B cell (primary cell): ENCODE measurements around the gene ATP6V0A1. TPM values are rescaled to one million over a fixed set of nuclear protein-coding genes. Genes with fewer than 3 reads are reported as not detected.

Source experiments
- ATAC-seq: fragments of 200-7000 bp; cut with Tn5 transposase; one replicate; pipeline ENCODE4 v1.10.0; 2021; ENCODE audit warnings: low read depth, mild to moderate bottlenecking, moderate number of reproducible peaks, moderate library complexity
- CTCF ChIA-PET: fragments of 350-600 bp; sonication (Branson Sonifier 250); formaldehyde crosslinking; loops from one replicate; lab custom pipeline; 2021; ENCODE audit warnings: antibody characterized with exemption, inconsistent platforms; lab: Charles Lee
- POLR2A ChIA-PET: fragments of 350-600 bp; sonication (Branson Sonifier 250); formaldehyde crosslinking; loops from one replicate; lab custom pipeline; 2021; ENCODE audit warnings: antibody characterized with exemption; lab: Charles Lee
- DNase-seq: peaks from one replicate; pipeline ENCODE4 v3.0.0; 2013
- H2AFZ ChIP-seq: 2 replicates; pipeline ENCODE4 v1.6.1; 2012; ENCODE audit warnings: mild to moderate bottlenecking, low read depth, low read length; ENCODE audit not compliant: insufficient read depth, poor library complexity, severe bottlenecking
- H3K27ac ChIP-seq, 2 donors: 1 replicate in 1 of 2; 2 replicates in 1 of 2; pipeline ENCODE4 v1.5.1; 2012 to 2013; ENCODE audit warnings: low read length in 2 of 2, mild to moderate bottlenecking in 2 of 2, moderate library complexity in 1 of 2
- H3K27me3 ChIP-seq, 4 experiments: fragments of 200-600 bp in 1 of 4; sonication (generic) in 1 of 4; replicated peaks in 1 of 4; 1 replicate in 2 of 4; 2 replicates in 2 of 4; pipeline versions ENCODE4 v1.6.1 to v1.7.0; 2013 to 2016; ENCODE audit warnings: low read length in 3 of 4, mild to moderate bottlenecking in 2 of 4, mixed read lengths in 1 of 4, moderate library complexity in 1 of 4; ENCODE audit not compliant: insufficient read depth in 4 of 4, control insufficient read depth in 3 of 4; ENCODE audit errors: control extremely low read depth in 1 of 4
- H3K36me3 ChIP-seq, 2 experiments: replicated peaks in 1 of 2; 1 replicate in 1 of 2; 2 replicates in 1 of 2; pipeline versions ENCODE4 v1.6.1 to v1.7.1; 2013; ENCODE audit warnings: low read length in 1 of 2; ENCODE audit not compliant: insufficient read depth in 2 of 2, control insufficient read depth in 1 of 2; ENCODE audit errors: control extremely low read depth in 1 of 2, extremely low read depth in 1 of 2
- H3K4me1 ChIP-seq, 2 donors: fragments of 200-600 bp in 1 of 2; sonication (generic) in 1 of 2; 1 replicate in 1 of 2; 2 replicates in 1 of 2; pipeline versions ENCODE4 v1.5.1 to v1.6.1; 2013 to 2017; ENCODE audit warnings: low read length in 2 of 2; ENCODE audit not compliant: control insufficient read depth in 2 of 2, insufficient read depth in 2 of 2
- H3K4me2 ChIP-seq: replicated peaks from 2 replicates; pipeline ENCODE3; 2012; ENCODE audit warnings: mild to moderate bottlenecking, low read depth, low read length; ENCODE audit not compliant: poor library complexity, severe bottlenecking
- H3K4me3 ChIP-seq, 5 experiments: fragments of 200-600 bp in 1 of 5; sonication (generic) in 1 of 5; 1 replicate in 3 of 5; 2 replicates in 2 of 5; pipeline versions ENCODE4 v1.5.1 to v1.7.0; 2011 to 2016; ENCODE audit warnings: low read length in 4 of 5, mild to moderate bottlenecking in 4 of 5, low read depth in 2 of 5, control low read depth in 1 of 5, moderate library complexity in 1 of 5; ENCODE audit not compliant: insufficient read depth in 1 of 5; ENCODE audit errors: control extremely low read depth in 1 of 5, extremely low read depth in 1 of 5
- H3K79me2 ChIP-seq: fragments of 200-600 bp; sonication (generic); one replicate; pipeline ENCODE4 v1.6.0; 2016; ENCODE audit warnings: low read length; ENCODE audit not compliant: control insufficient read depth, insufficient read depth
- H3K9ac ChIP-seq: fragments of 200-600 bp; sonication (generic); 2 replicates; pipeline ENCODE4 v1.6.1; 2017; ENCODE audit warnings: mild to moderate bottlenecking, low read length, moderate library complexity
- H3K9me3 ChIP-seq, 3 donors: one replicate each; pipeline versions ENCODE4 v1.6.1 to v1.7.1; 2013; ENCODE audit warnings: low read length in 2 of 3; ENCODE audit not compliant: control insufficient read depth in 2 of 3, insufficient read depth in 1 of 3; ENCODE audit errors: control extremely low read depth in 1 of 3
- H4K20me1 ChIP-seq: 2 replicates; pipeline ENCODE4 v1.6.0; 2012; ENCODE audit warnings: mild to moderate bottlenecking, low read length; ENCODE audit not compliant: insufficient read depth, control insufficient read depth, poor library complexity, severe bottlenecking
- H3K27ac Mint-ChIP-seq: one replicate; pipeline ENCODE4 v1.8.0; 2021; ENCODE audit warnings: mixed read lengths
- H3K27me3 Mint-ChIP-seq: one replicate; pipeline ENCODE4 v1.8.0; 2021; ENCODE audit warnings: mixed read lengths
- H3K4me1 Mint-ChIP-seq: one replicate; pipeline ENCODE4 v1.8.0; 2021; ENCODE audit warnings: mixed read lengths
- H3K4me3 Mint-ChIP-seq: one replicate; pipeline ENCODE4 v1.8.0; 2021; ENCODE audit warnings: mixed read lengths
- H3K9me3 Mint-ChIP-seq: one replicate; pipeline ENCODE4 v1.8.0; 2022; ENCODE audit warnings: mixed read lengths; ENCODE audit not compliant: insufficient read depth
- CTCF ChIP-seq: fragments of 200-600 bp; IDR thresholded peaks from one replicate; pipeline ENCODE4 v1.8.0; 2022; ENCODE audit warnings: antibody characterized with exemption, mild to moderate bottlenecking
- EZH2 ChIP-seq: IDR thresholded peaks from 2 replicates; pipeline ENCODE4 v1.6.1; 2012; ENCODE audit warnings: borderline replicate concordance, low read depth, mild to moderate bottlenecking, moderate library complexity, low read length; ENCODE audit not compliant: insufficient read depth, poor library complexity, severe bottlenecking
- WGBS: methylation state at CpG from one replicate; pipeline ENCODE4 v1.1.5; 2013; ENCODE audit warnings: missing lambda C conversion rate; ENCODE audit not compliant: insufficient coverage; 5-methylcytosine and 5-hydroxymethylcytosine counted together
- intact Hi-C: fragments of 100-400 bp; cut with micrococcal nuclease; formaldehyde crosslinking; loops from one replicate; pipeline ENCODE4 v1.10.0; 2022
- polyA plus RNA-seq: library from polyadenylated mRNA; depleted of rRNA; stranded (reverse); fragments of >200 nt; gene quantifications from 2 replicates; pipeline ENCODE4 v1.2.3, GENCODE V29; 2012
- total RNA-seq, 2 donors: library from RNA; stranded (reverse); fragments of 120-200 nt in 1 of 2; gene quantifications; 1 replicate in 1 of 2; 2 replicates in 1 of 2; pipeline versions ENCODE4 v1.2.3 to v1.2.4, GENCODE V29; 2013 to 2022

Gene ATP6V0A1
- total and polyA plus RNA-seq, 2 donors (not counting 1 experiment from before 2014, with no cell fraction given): 59.1 to 90.9 TPM

DNA sequence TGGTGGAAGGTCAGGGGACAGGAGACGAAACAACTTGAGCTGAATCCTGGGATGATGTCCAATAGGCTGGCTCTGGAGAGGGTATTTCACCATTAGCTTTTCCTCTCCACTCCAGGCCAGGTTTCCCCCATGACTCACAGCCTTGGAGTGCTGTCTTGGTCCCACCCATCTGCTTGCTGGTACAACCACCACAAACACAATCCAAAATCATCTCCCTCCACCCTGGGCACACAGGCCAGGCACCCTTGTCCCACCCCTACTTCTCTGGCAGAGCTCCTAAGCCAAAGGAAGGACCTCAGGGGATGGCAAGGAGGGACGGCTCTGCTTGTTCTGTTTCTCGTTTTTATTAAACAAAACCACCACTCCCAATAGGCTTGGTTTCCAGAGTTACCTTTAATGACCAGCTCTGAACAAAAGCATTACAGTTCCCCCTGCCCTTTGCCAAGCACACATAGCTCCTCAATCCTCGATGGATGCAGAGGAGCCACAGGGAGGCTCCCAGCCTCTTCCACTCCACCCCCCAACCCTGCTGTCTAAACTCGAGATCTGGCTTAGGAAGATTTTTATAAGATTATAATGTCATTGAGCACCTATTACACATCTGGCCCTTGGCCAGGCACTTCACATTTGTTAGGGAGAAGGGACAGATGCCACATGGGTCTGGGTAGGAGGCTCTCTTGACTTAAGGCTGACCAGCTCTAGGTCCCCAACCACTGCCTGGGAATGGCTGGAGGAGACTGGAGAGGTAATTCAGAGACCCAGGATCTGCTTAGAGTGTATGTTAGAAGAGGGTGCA is 49.0 kb upstream of the ATP6V0A1 start:
- Histone ChIP-seq H3K9ac (no peak overlapping the region), H3K4me3 (no peak overlapping the region), H3K27ac (no peak overlapping the region), H3K9me3 (no peaks in the 10 kb centered on the region), H2AFZ (no peak overlapping the region), H3K4me1 (peaks cover 12 to 34% of the 10 kb centered on the region in 2 donors), H4K20me1 (no peaks in the 10 kb centered on the region), H3K4me2 (no peak overlapping the region), H3K27me3 (peaks cover 0 to 5% (median 0%) of the 10 kb centered on the region in 4 experiments), H3K79me2 (no peaks in the 10 kb centered on the region), H3K36me3 (no peaks in the 10 kb centered on the region)
- no peaks in the 10 kb centered on the region for H3K9me3 Mint-ChIP-seq
- peaks cover 24% of the 10 kb centered on the region for H3K4me1 Mint-ChIP-seq
- TF ChIP-seq CTCF: no peak
- TF ChIP-seq EZH2: no peak
- ChIA-PET POLR2A (no interaction called here), CTCF (interaction anchor here (1.0 to 10.7 kb wide), 2 partner anchors 90 to 108 kb away, joined by 3 to 546 read pairs; no protein-coding TSS in a partner anchor)
- 73% methylated on average over 2 of the region's 5 CpGs for WGBS
- no peak for ATAC-seq
- H3K4me3 Mint-ChIP-seq: no peak overlapping the region
- intact Hi-C loops: loop anchor here (5.0 kb wide), 1 partner anchor 108 kb away; no protein-coding TSS in a partner anchor
- H3K27me3 Mint-ChIP-seq: peaks cover 5% of the 10 kb centered on the region
- no peak overlapping the region for H3K27ac Mint-ChIP-seq
- no peak for DNase-seq

DNA sequence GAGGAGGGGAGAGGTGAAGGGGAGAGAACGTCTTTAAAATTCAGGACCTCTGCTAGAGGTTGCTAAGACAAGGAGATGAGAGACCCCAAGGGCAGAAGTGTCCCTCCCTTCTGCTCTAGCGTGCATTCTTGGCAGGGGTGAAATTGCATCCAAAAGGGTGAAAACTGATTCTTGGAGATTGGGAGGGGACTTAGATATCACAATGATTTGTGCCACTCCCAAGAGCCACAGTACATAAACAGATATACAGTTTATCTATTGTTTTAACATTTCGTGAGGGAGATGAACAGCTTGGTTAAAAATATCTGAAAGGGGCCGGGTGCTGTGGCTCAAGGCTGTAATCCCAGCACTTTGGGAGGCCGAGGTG is 48.4 kb upstream of the ATP6V0A1 start:
- Mint-ChIP-seq H3K27me3 (peaks cover 5% of the 10 kb centered on the region), H3K27ac (no peak overlapping the region), H3K9me3 (no peaks in the 10 kb centered on the region), H3K4me1 (peaks cover 30% of the 10 kb centered on the region), H3K4me3 (no peak overlapping the region)
- ChIA-PET CTCF (interaction anchor here (10.7 kb wide), 1 partner anchor 91 kb away, joined by 546 read pairs; no protein-coding TSS in a partner anchor), POLR2A (no interaction called here)
- H3K27ac ChIP-seq: no peak overlapping the region
- no peaks in the 10 kb centered on the region for H3K36me3 ChIP-seq
- intact Hi-C loops: no loop called here
- 92% methylated on average over 1 of the region's 5 CpGs for WGBS
- peaks cover 18 to 40% of the 10 kb centered on the region in 2 donors for H3K4me1 ChIP-seq
- H3K9ac ChIP-seq: no peak overlapping the region
- no peaks in the 10 kb centered on the region for H3K9me3 ChIP-seq
- no peak for ATAC-seq
- no peaks in the 10 kb centered on the region for H4K20me1 ChIP-seq
- no peak for DNase-seq
- H3K4me3 ChIP-seq: no peak overlapping the region
- peaks cover 0 to 5% (median 0%) of the 10 kb centered on the region in 4 experiments for H3K27me3 ChIP-seq
- H2AFZ ChIP-seq: no peak overlapping the region
- no peak for TF ChIP-seq CTCF
- TF ChIP-seq EZH2: no peak
- H3K4me2 ChIP-seq: no peak overlapping the region
- no peaks in the 10 kb centered on the region for H3K79me2 ChIP-seq
